Stimulated activated CD8-positive, alpha-beta memory T cell treated with anti-CD3 and anti-CD28 coated beads, Interleukin-7, amount 100 ng/mL, for 4 hours (primary cell): ENCODE measurements around the gene YAP1.
"Not testable (repeated sequence)": the region's sequence is repeated elsewhere in the genome, so short reads cannot be mapped to it uniquely, and the experiment has no call there.

Experiments used
- DNase-seq, 2 donors: peaks; one replicate each; pipeline ENCODE4 v3.0.0-alpha.2; 2020; ENCODE audit warnings: low read depth in 2 of 2

The YAP1 gene

DNA sequence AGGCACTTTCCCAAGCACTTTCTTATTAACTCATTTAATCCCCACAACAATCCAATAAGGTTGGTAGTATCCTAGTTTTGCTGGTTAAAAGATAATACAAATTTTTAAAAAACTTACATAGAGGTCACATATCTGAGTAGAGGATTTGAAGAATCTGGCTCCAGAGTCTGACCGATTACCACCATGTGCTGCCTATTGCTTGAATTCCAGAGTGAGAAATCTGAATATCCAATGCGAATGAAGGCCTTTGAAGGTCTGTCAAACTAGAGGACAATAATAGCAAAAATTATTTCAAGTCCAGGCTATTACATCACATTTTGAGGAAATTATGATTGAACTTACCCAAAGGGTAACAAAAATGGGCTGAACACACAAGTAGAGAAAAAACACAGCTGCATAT lies 129.2 kb downstream of the YAP1 start:
- no peak for DNase-seq

GRCh38 chr11:102239911-102240310 lies 129.7 kb downstream of the YAP1 start:
- DNase-seq: no peak

DNA sequence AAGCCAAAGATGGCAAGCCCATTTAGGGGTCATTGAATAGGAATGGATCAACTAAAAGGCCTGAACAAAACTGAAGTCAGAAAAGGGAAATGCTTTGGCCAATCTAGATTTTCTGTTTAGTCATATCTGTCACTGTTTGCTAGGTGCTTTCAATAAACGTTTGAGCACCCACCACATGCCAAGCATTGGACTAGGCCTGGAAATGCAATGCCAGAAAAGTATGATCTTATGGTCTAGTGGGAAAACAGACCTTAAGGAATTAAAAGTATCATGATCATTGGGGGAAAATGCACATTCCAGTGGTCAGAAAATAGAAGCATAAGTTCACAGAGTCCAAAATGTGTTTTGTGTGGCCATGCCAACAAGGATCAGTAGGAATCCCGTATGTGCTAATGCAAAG lies 130.3 kb downstream of the YAP1 start:
- DNase-seq: no peak

DNA sequence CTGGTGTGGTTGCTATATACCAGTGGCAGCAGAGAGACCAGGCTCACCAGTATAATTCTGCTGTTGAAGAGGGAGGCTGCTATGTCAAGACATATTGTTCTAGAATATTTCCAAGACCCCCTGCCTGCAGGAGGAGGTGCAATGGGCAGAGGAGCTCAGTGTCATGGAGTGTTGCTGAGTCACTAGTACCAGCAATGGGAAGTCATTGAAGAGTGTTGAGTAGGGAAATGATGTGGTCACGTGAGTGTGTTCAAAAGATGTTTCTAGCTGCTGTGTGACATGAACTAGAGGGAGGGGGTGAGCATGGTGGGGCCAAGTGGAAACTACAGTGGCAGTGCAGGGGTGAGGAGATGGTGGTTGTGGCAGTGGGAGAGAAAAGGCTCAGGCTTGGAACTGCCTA lies 130.8 kb downstream of the YAP1 start:
- DNase-seq: no peak

GRCh38 chr11:102243399-102243884 lies 133.2 kb downstream of the YAP1 start:
- no peak for DNase-seq

GRCh38 chr11:102244681-102245409 lies 134.6 kb downstream of the YAP1 start:
- no peak for DNase-seq

GRCh38 chr11:102251423-102251822 lies 141.2 kb downstream of the YAP1 start:
- DNase-seq: no peak

GRCh38 chr11:102252339-102252891 lies 142.2 kb downstream of the YAP1 start:
- no peak for DNase-seq

GRCh38 chr11:102253020-102253715 lies 142.9 kb downstream of the YAP1 start:
- no peak for DNase-seq

GRCh38 chr11:102254047-102254446 lies 143.8 kb downstream of the YAP1 start:
- DNase-seq: no peak

DNA sequence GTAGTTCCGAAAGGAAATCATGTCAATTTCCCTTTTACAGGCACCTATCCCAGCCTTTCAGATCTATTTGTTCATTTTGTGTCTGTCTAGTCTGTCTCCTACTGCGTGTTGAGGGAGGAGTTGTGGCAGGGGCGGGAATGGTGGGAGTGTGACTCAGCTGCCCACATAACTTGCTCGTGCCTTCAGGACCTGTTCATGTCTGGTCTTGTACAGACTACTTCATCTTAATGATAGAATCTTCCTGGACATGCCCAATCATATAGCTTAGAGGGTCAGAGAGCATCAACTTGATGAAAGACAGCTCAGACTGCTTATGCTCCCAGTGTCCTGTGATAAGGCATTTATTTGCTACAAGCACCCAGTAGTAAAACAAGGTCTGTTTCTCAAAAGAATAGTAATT lies 146.0 kb downstream of the YAP1 start:
- no peak for DNase-seq

DNA sequence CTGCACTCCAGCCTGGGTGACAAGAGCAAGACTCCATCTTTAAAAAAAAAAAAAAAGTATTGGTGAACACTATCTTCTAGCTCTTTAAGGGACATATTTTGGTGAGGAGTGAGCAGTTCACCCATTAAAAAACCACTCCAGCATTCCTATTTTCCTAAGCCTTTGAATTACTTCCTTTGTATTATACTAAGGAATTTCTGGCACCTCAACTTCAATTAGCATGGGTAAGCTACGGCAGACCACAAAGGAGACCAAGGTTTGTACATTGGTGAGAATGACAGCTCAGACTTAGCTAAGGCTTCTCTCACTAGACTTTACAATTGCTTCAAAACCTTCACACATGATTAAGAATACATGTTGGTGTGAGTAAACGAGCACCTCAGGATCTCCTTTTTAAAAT lies 150.0 kb downstream of the YAP1 start:
- no peak for DNase-seq

- no peak for DNase-seq
These were observed 153.2 kb downstream of the YAP1 start for GRCh38 chr11:102263379-102264003.

DNA sequence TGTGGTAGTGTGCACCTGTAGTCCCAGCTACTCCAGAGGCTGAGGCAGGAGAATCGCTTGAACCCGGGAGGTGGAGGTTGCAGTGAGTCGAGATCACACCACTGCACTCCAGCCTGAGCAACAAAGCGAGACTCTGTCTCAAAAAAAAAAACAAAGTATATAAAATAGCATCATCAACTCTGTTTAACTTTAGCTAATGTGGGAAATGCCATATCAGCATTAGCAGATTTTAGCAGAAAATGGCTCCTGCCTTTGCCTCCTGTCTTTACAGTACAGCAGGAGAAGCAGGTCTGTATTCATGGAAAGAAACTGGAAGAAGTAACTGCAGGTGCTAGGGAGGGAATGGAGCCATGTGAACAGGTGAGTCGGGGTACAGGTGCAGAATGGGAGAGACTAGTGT lies 154.5 kb downstream of the YAP1 start:
- not testable (repeated sequence) for DNase-seq

GRCh38 chr11:102266099-102266498 lies 155.9 kb downstream of the YAP1 start:
- no peak for DNase-seq

DNA sequence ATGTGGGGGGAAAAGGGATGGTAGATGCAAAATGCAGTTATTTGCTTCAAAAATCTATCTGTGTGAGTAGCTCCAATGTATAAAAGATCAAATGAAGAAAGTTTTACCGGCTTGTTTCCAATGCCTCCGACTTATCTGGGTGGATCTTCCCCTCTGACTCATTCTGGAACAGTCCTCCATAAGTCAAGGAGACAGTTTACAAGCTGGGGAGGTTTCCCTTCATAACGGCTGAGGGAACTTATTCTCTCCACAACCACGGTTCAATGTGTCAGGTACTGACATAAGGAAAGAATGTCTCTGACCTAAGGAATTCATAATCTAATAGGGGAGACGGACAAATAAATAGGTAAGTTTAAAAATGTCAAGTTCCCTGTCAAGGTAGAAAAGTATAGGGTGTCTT lies 157.4 kb downstream of the YAP1 start:
- no peak for DNase-seq

- peak; percentile 52 to 64 for DNase-seq
These were observed 158.1 kb downstream of the YAP1 start for GRCh38 chr11:102268083-102268984.

DNA sequence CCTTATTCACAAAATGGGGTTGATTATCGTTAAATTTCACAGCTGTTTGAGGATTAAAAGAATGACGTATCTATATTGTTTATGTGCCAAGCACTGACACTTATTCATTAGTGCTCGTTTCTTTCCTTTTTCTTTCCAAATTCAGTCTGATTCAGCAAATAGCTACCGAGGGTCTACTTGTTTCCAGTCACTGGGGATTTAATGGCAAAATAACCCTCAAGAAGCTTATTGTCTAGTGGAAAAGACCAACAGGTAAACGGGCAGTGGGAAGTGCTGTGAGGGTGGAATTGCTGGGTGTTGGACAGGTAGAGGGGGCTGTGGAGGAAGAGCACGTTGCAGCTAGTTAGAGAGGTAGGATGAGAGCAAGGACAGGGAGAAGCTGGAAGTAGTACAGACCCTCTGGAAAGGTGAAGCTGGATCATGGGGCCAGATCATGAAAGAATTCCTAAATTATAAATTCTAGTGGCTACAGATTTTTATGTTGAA lies 158.8 kb downstream of the YAP1 start:
- DNase-seq: no peak

DNA sequence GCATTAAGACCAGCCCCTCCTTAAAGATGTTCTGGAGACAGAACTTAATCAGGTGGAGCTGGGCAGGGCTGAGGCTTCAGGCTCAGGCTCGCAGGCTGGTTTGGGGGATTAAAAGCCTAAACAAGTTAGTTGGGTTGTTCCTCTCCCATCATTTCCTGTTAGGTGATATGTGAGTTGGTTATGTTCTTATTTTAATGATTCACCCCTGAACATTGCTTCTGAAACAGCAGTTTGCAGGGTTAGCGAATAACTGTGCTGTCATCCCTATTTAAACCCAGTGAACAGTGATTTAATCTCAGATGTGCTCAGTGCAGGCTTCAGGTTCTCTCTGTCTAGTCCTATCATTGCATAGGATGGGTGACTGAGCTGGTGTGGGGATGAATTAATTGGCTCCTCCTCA lies 159.7 kb downstream of the YAP1 start:
- no peak for DNase-seq

DNA sequence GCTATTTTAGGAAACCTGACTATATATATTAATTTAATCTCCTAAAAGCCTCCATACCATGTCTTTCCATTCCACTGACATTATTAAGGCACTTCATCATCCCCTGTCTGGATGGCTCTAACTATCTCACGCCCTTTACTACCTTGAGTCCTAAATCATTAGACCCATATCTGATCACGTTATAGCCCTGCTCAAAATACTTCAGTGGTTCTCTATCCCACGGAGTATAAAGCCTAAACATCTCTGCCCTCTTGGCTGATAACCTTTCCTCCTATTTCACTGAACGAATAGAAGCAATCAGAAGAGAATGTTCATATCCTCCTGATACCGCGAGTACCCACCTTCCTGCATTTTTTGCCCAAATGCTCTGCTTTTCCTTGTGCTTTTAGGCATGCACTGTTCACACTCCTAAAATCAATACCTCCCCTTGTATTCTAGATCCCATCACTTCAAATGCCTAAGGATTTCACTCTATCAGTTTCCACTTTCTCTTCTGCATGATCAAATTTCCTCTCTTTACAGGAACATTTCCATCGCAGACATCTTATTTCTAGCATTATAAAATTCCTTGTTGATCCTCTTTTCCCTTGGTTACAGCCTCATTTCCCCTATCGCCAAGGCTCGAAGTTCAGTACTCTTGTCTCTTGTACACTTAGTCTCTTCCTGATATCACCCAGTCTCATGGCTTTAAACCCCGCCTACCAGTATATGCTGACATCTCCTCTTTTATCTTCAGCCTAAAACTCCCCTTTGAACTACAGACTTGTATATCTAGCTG lies 162.0 kb downstream of the YAP1 start:
- DNase-seq: no peak

GRCh38 chr11:102274628-102275027 lies 164.4 kb downstream of the YAP1 start:
- no peak for DNase-seq
